Peyer's patch (tissue), 4 donors: ENCODE data around the gene FAM184A.

Experiments used
- POLR2A ChIP-seq, 2 donors: fragments of 450-650 bp; IDR thresholded peaks; one replicate each; pipeline ENCODE4 v1.5.1; 2017; ENCODE audit warnings: antibody characterized with exemption in 2 of 2, mild to moderate bottlenecking in 2 of 2, moderate library complexity in 2 of 2
- TF ChIP-seq, protein P1 (sequence below), 6 experiments: fragments of 450-650 bp in 4 of 6; fragments of 200-600 bp in 2 of 6; sonication (generic) in 1 of 6; IDR thresholded peaks; one replicate each; pipeline ENCODE4 v1.5.1; 2017 to 2019; ENCODE audit warnings: antibody characterized with exemption in 6 of 6, mild to moderate bottlenecking in 3 of 6, moderate library complexity in 1 of 6

DNA sequence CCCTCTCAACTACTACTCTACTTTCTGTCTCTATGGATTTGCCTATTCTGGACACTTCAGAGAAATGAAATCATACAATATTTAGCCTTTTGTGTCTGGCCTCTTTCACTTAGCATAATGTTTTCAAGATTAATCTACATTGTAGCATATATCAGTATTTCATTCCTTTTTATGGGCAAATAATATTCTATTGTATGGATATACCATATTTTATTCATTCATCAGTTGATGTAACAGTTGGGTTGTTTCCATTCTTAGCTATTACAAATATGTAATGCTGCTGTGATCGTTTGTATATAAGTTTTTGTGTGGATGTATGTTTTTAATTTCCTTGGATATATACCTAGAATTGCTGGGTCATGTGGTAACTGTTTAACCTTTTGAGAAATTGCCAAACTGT is 23.4 kb downstream of the FAM184A start:
- TF ChIP-seq, protein P1, sequence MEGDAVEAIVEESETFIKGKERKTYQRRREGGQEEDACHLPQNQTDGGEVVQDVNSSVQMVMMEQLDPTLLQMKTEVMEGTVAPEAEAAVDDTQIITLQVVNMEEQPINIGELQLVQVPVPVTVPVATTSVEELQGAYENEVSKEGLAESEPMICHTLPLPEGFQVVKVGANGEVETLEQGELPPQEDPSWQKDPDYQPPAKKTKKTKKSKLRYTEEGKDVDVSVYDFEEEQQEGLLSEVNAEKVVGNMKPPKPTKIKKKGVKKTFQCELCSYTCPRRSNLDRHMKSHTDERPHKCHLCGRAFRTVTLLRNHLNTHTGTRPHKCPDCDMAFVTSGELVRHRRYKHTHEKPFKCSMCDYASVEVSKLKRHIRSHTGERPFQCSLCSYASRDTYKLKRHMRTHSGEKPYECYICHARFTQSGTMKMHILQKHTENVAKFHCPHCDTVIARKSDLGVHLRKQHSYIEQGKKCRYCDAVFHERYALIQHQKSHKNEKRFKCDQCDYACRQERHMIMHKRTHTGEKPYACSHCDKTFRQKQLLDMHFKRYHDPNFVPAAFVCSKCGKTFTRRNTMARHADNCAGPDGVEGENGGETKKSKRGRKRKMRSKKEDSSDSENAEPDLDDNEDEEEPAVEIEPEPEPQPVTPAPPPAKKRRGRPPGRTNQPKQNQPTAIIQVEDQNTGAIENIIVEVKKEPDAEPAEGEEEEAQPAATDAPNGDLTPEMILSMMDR (IDR thresholded peaks at IDR 0.05) = no peak
- no peak for TF ChIP-seq POLR2A (IDR thresholded peaks at IDR 0.05)
